Mesenchymal stem cell (in vitro differentiated cells and primary cell): ENCODE results near the gene FAM50B.
A peak's percentile ranks its signal among the peaks of the same experiment; 100 is the strongest.

ENCODE experiments used
- DNase-seq: peaks from one replicate; pipeline ENCODE4 v3.0.0-alpha.2; 2013
- H2AFZ ChIP-seq: one replicate; pipeline ENCODE4 v1.6.1; 2013; ENCODE audit warnings: low read depth, mild to moderate bottlenecking, control low read depth, inconsistent platforms, low read length, moderate library complexity
- H2AK5ac ChIP-seq: 2 replicates; pipeline ENCODE4 v1.6.1; 2013; ENCODE audit warnings: low read length, moderate library complexity, mild to moderate bottlenecking, inconsistent platforms; ENCODE audit not compliant: severe bottlenecking
- H2BK120ac ChIP-seq: one replicate; pipeline ENCODE4 v1.6.1; 2013; ENCODE audit warnings: low read depth, mild to moderate bottlenecking, inconsistent platforms, low read length, moderate library complexity
- H2BK12ac ChIP-seq, 2 experiments: one replicate each; pipeline ENCODE4 v1.6.1; 2013; ENCODE audit warnings: inconsistent platforms in 2 of 2, low read length in 2 of 2, mild to moderate bottlenecking in 2 of 2, moderate library complexity in 2 of 2, control low read depth in 1 of 2
- H2BK15ac ChIP-seq: one replicate; pipeline ENCODE4 v1.6.1; 2013; ENCODE audit warnings: mild to moderate bottlenecking, low read depth, inconsistent platforms; ENCODE audit not compliant: poor library complexity, severe bottlenecking
- H2BK5ac ChIP-seq: 2 replicates; pipeline ENCODE4 v1.6.1; 2013; ENCODE audit warnings: low read depth, mild to moderate bottlenecking, low read length, control low read depth, inconsistent platforms; ENCODE audit not compliant: poor library complexity, severe bottlenecking
- H3K14ac ChIP-seq, 2 experiments: one replicate each; pipeline ENCODE4 v1.6.1; 2013; ENCODE audit warnings: inconsistent platforms in 2 of 2, low read length in 2 of 2, control low read depth in 1 of 2, mild to moderate bottlenecking in 1 of 2, moderate library complexity in 1 of 2
- H3K18ac ChIP-seq, 2 experiments: one replicate each; pipeline ENCODE4 v1.6.1; 2013; ENCODE audit warnings: inconsistent platforms in 2 of 2, low read length in 2 of 2, control low read depth in 1 of 2, low read depth in 1 of 2, mild to moderate bottlenecking in 1 of 2
- H3K23ac ChIP-seq, 2 experiments: one replicate each; pipeline ENCODE4 v1.6.1; 2013; ENCODE audit warnings: inconsistent platforms in 2 of 2, low read length in 2 of 2, mild to moderate bottlenecking in 2 of 2, moderate library complexity in 2 of 2, control low read depth in 1 of 2
- H3K27ac ChIP-seq: 2 replicates; pipeline ENCODE4 v1.5.1; 2013; ENCODE audit warnings: mild to moderate bottlenecking, moderate library complexity, low read length, control low read depth, inconsistent platforms; ENCODE audit not compliant: poor library complexity, severe bottlenecking
- H3K27me3 ChIP-seq, 2 experiments: 2 replicates each; pipeline versions ENCODE4 v1.6.1 to v1.7.0; 2013; ENCODE audit warnings: low read length in 2 of 2, mild to moderate bottlenecking in 2 of 2, moderate library complexity in 2 of 2, control low read depth in 1 of 2, inconsistent platforms in 1 of 2; ENCODE audit not compliant: control insufficient read depth in 1 of 2, insufficient read depth in 1 of 2
- H3K36me3 ChIP-seq, 2 experiments: 2 replicates each; pipeline versions ENCODE4 v1.6.1 to v1.7.0; 2013; ENCODE audit warnings: low read length in 2 of 2, control low read depth in 1 of 2, inconsistent platforms in 1 of 2, low read depth in 1 of 2, mild to moderate bottlenecking in 1 of 2; ENCODE audit not compliant: insufficient read depth in 2 of 2, control insufficient read depth in 1 of 2
- H3K4ac ChIP-seq, 2 experiments: one replicate each; pipeline ENCODE4 v1.6.1; 2013; ENCODE audit warnings: inconsistent platforms in 2 of 2, low read length in 2 of 2, mild to moderate bottlenecking in 2 of 2, moderate library complexity in 2 of 2, control low read depth in 1 of 2, low read depth in 1 of 2
- H3K4me1 ChIP-seq: 2 replicates; pipeline ENCODE4 v1.6.1; 2013; ENCODE audit warnings: low read depth, low read length, control low read depth; ENCODE audit not compliant: control insufficient read depth, insufficient read depth
- H3K4me2 ChIP-seq: 2 replicates; pipeline ENCODE4 v1.6.1; 2013; ENCODE audit warnings: low read length, mild to moderate bottlenecking, inconsistent platforms; ENCODE audit not compliant: poor library complexity, severe bottlenecking
- H3K4me3 ChIP-seq, 2 experiments: 2 replicates each; pipeline versions ENCODE4 v1.5.1 to v1.7.0; 2013; ENCODE audit warnings: low read length in 2 of 2, mild to moderate bottlenecking in 2 of 2, control low read depth in 1 of 2, low read depth in 1 of 2; ENCODE audit not compliant: insufficient read depth in 1 of 2
- H3K79me1 ChIP-seq: replicated peaks from 2 replicates; pipeline ENCODE4 v1.6.1; 2013; ENCODE audit warnings: mild to moderate bottlenecking, control low read depth, low read length, inconsistent platforms; ENCODE audit not compliant: poor library complexity, severe bottlenecking
- H3K9ac ChIP-seq: 2 replicates; pipeline ENCODE4 v1.7.0; 2013; ENCODE audit warnings: mild to moderate bottlenecking, low read length, moderate library complexity
- H3K9me3 ChIP-seq: 2 replicates; pipeline ENCODE4 v1.7.0; 2013; ENCODE audit warnings: mild to moderate bottlenecking, low read length; ENCODE audit not compliant: control insufficient read depth
- H4K8ac ChIP-seq: one replicate; pipeline ENCODE4 v1.6.1; 2013; ENCODE audit warnings: inconsistent platforms, mild to moderate bottlenecking, low read length, moderate library complexity
- H4K91ac ChIP-seq: one replicate; pipeline ENCODE4 v1.6.1; 2013; ENCODE audit warnings: mild to moderate bottlenecking, low read length, inconsistent platforms
- WGBS: methylation state at CpG from one replicate; pipeline ENCODE4 v1.1.7; 2013; ENCODE audit warnings: mixed read lengths; 5-methylcytosine and 5-hydroxymethylcytosine counted together

FAM50B gene

DNA sequence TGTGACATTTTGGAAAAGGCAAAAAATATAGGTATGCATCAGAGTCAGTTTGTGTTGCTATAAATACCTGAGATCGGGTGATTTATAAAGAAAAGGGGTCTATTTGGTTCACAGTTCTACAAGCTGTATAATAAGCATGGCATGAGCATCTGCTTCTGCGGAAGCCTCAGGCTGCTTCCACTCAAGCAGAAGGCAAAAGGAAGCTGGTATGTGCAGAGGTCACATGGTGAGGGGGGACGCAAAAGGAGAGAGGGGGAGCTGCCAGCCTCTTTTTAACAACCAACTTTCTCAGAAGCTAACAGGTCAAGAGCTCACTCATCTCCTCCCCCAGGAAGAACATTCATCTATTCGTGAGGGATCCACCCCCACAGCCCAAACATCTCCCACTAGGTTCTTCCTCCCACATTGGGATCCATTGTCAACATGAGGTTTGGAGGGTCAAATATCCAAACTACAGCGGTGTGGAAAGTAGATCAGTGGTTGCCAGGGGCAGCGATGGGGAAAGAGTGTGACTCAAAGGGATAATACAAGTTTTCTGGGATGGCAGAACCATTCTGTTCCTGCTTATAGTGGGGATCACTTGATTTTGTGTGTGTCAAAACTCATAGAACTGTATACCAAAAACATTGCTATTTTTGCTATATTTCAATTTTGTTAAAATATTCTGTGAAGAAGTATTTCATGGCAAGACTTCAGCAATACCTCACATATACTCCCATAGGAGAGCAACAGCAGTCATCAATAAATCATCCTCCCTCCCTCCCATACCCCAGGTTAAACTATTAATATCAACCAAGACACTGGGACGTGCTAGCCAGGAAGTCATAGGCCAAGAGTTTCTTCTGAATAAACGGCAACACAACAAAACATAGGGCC is 9.9 kb upstream of the FAM50B start:
- no peaks in the 10 kb centered on the region for H3K79me1 ChIP-seq
- no peak overlapping the region for H3K4me3 ChIP-seq
- H3K18ac ChIP-seq: no peak overlapping the region
- DNase-seq: peak; percentile 54
- H3K23ac ChIP-seq: no peak overlapping the region
- H3K9me3 ChIP-seq: no peaks in the 10 kb centered on the region
- H3K27me3 ChIP-seq: no peaks in the 10 kb centered on the region
- no peak overlapping the region for H2BK5ac ChIP-seq
- WGBS: 90% methylated on average over 8 of the region's 8 CpGs
- H2AK5ac ChIP-seq: no peak overlapping the region
- no peak overlapping the region for H3K9ac ChIP-seq
- H2BK15ac ChIP-seq: peak overlapping the region; percentile 61
- H3K4ac ChIP-seq: no peak overlapping the region
- no peak overlapping the region for H4K91ac ChIP-seq
- H2BK120ac ChIP-seq: no peak overlapping the region
- H3K14ac ChIP-seq: no peak overlapping the region
- no peak overlapping the region for H2BK12ac ChIP-seq
- H3K4me1 ChIP-seq: peaks cover 9% of the 10 kb centered on the region
- no peak overlapping the region for H3K4me2 ChIP-seq
- no peak overlapping the region for H2AFZ ChIP-seq
- H3K36me3 ChIP-seq: no peaks in the 10 kb centered on the region
- no peak overlapping the region for H3K27ac ChIP-seq
- H4K8ac ChIP-seq: no peak overlapping the region

DNA sequence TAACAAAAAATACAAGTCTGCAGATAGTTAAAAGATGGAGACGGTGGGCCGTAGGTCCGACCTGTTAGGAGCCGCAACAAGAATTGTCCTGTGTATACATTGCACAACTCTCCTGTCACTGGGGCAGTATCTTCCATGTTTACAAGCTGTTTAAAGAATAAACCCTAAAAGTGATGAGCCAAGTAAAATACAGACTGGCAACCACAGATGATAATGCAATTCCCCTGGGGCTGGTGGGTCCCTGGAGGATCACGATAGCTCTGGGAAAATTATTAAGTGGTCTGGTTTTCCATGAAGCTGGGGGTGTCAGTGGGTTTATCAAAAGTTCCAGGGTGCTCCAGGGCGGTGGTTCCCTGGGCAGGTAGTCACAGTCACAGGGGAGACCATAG is 8.1 kb upstream of the FAM50B start:
- no peak overlapping the region for H3K4ac ChIP-seq
- no peak overlapping the region for H3K4me3 ChIP-seq
- no peak overlapping the region for H3K14ac ChIP-seq
- H2BK15ac ChIP-seq: peak overlapping the region; percentile 19
- H2AFZ ChIP-seq: no peak overlapping the region
- H2BK120ac ChIP-seq: no peak overlapping the region
- 77% methylated on average over 6 of the region's 6 CpGs for WGBS
- H3K9me3 ChIP-seq: no peaks in the 10 kb centered on the region
- H3K23ac ChIP-seq: no peak overlapping the region
- DNase-seq: peak; percentile 46
- H4K8ac ChIP-seq: no peak overlapping the region
- no peak overlapping the region for H2BK5ac ChIP-seq
- H3K27ac ChIP-seq: no peak overlapping the region
- no peaks in the 10 kb centered on the region for H3K79me1 ChIP-seq
- no peak overlapping the region for H3K18ac ChIP-seq
- H4K91ac ChIP-seq: no peak overlapping the region
- no peak overlapping the region for H2AK5ac ChIP-seq
- H3K4me2 ChIP-seq: no peak overlapping the region
- peak overlapping the region in 1 of 2 experiments; percentile 24 for H2BK12ac ChIP-seq
- H3K4me1 ChIP-seq: peaks cover 9% of the 10 kb centered on the region
- H3K36me3 ChIP-seq: no peaks in the 10 kb centered on the region
- H3K27me3 ChIP-seq: no peaks in the 10 kb centered on the region
- peak overlapping the region; percentile 17 for H3K9ac ChIP-seq

- no peaks in the 10 kb centered on the region for H3K79me1 ChIP-seq
- H2BK5ac ChIP-seq: no peak overlapping the region
- no peaks in the 10 kb centered on the region for H3K36me3 ChIP-seq
- H3K4me3 ChIP-seq: no peak overlapping the region
- 65% methylated on average over 9 of the region's 9 CpGs for WGBS
- H3K4me1 ChIP-seq: peaks cover 9% of the 10 kb centered on the region
- no peak overlapping the region for H2BK15ac ChIP-seq
- peak overlapping the region; percentile 68 for H2AFZ ChIP-seq
- peak overlapping the region; percentile 17 for H3K9ac ChIP-seq
- no peaks in the 10 kb centered on the region for H3K9me3 ChIP-seq
- peak overlapping the region in 1 of 2 experiments; percentile 42 for H3K14ac ChIP-seq
- H2BK120ac ChIP-seq: no peak overlapping the region
- no peak overlapping the region for H3K4me2 ChIP-seq
- no peaks in the 10 kb centered on the region for H3K27me3 ChIP-seq
- no peak overlapping the region for H4K91ac ChIP-seq
- no peak overlapping the region for H3K4ac ChIP-seq
- peak overlapping the region; percentile 24 for H4K8ac ChIP-seq
- H2BK12ac ChIP-seq: peak overlapping the region in 1 of 2 experiments; percentile 80
- peak overlapping the region; percentile 6 to 75 for H3K18ac ChIP-seq
- H2AK5ac ChIP-seq: no peak overlapping the region
- H3K23ac ChIP-seq: no peak overlapping the region
- peak; percentile 47 for DNase-seq
- no peak overlapping the region for H3K27ac ChIP-seq
Measured at GRCh38 chr6:3841711-3842565, 7.2 kb upstream of the FAM50B start.
